Measurements from ENCODE around the gene CPB2. TPM values are rescaled to one million over a fixed set of nuclear protein-coding genes. Genes with fewer than 3 reads are reported as not detected.

Gene CPB2
- total RNA-seq, 1 experiment from 2014 or later: not detected

- H3K27ac Mint-ChIP-seq (ENCODE audit: low read depth, unreplicated experiment): no peak overlapping the region
- intact Hi-C loops (cut with micrococcal nuclease): no loop called here
- POLR2A ChIA-PET: no interaction called here
- H3K9me3 Mint-ChIP-seq (ENCODE audit: unreplicated experiment): no peaks in the 10 kb centered on the region
- H3K4me3 Mint-ChIP-seq (ENCODE audit: unreplicated experiment): no peak overlapping the region
- CTCF ChIA-PET: no interaction called here
- H3K4me1 Mint-ChIP-seq (ENCODE audit: insufficient read depth, unreplicated experiment): no peaks in the 10 kb centered on the region
- no TSS peak for BruUV-seq (replicated peaks)
- TF ChIP-seq CTCF (IDR thresholded peaks at IDR 0.05; ENCODE audit: unreplicated experiment): no peak
- H3K36me3 Mint-ChIP-seq (ENCODE audit: insufficient read depth, unreplicated experiment): no peaks in the 10 kb centered on the region
- DNase-seq (ENCODE audit: unreplicated experiment): no peak
- peaks cover 22% of the 10 kb centered on the region for H3K27me3 Mint-ChIP-seq (ENCODE audit: insufficient read depth, unreplicated experiment)
These were observed 19.1 kb downstream of the CPB2 start for GRCh38 chr13:46085737-46086136.

GRCh38 chr13:46082324-46082723, 22.5 kb downstream of the CPB2 start:
- H3K36me3 Mint-ChIP-seq (ENCODE audit: insufficient read depth, unreplicated experiment): no peaks in the 10 kb centered on the region
- CTCF ChIA-PET: interaction anchor here (0.6 kb wide), 1 partner anchor 215 kb away, joined by 3 read pairs; no protein-coding TSS in a partner anchor

GRCh38 chr13:46079770-46080169, 25.1 kb downstream of the CPB2 start:
- no peak overlapping the region for H3K27ac Mint-ChIP-seq (ENCODE audit: low read depth, unreplicated experiment)
- DNase-seq (ENCODE audit: unreplicated experiment): no peak
- BruUV-seq (replicated peaks): no TSS peak
- ChIA-PET POLR2A (no interaction called here), CTCF (no interaction called here)
- H3K4me3 Mint-ChIP-seq (ENCODE audit: unreplicated experiment): no peak overlapping the region
- peaks cover 20% of the 10 kb centered on the region for H3K27me3 Mint-ChIP-seq (ENCODE audit: insufficient read depth, unreplicated experiment)
- no peaks in the 10 kb centered on the region for H3K4me1 Mint-ChIP-seq (ENCODE audit: insufficient read depth, unreplicated experiment)
- intact Hi-C loops (cut with micrococcal nuclease): no loop called here
- TF ChIP-seq CTCF (IDR thresholded peaks at IDR 0.05; ENCODE audit: unreplicated experiment): no peak
- no peaks in the 10 kb centered on the region for H3K36me3 Mint-ChIP-seq (ENCODE audit: insufficient read depth, unreplicated experiment)
- H3K9me3 Mint-ChIP-seq (ENCODE audit: unreplicated experiment): no peaks in the 10 kb centered on the region

More at GRCh38 chr13:46082324-46082723, 22.5 kb downstream of the CPB2 start:
- DNase-seq (ENCODE audit: unreplicated experiment): no peak
- intact Hi-C loops (cut with micrococcal nuclease): no loop called here
- H3K4me1 Mint-ChIP-seq (ENCODE audit: insufficient read depth, unreplicated experiment): no peaks in the 10 kb centered on the region
- H3K27me3 Mint-ChIP-seq (ENCODE audit: insufficient read depth, unreplicated experiment): peaks cover 10% of the 10 kb centered on the region
- no peaks in the 10 kb centered on the region for H3K9me3 Mint-ChIP-seq (ENCODE audit: unreplicated experiment)
- no peak overlapping the region for H3K4me3 Mint-ChIP-seq (ENCODE audit: unreplicated experiment)
- POLR2A ChIA-PET: no interaction called here
- H3K27ac Mint-ChIP-seq (ENCODE audit: low read depth, unreplicated experiment): no peak overlapping the region
- BruUV-seq (replicated peaks): no TSS peak
- no peak for TF ChIP-seq CTCF (IDR thresholded peaks at IDR 0.05; ENCODE audit: unreplicated experiment)

GRCh38 chr13:46077265-46077664, 27.6 kb downstream of the CPB2 start:
- H3K36me3 Mint-ChIP-seq (ENCODE audit: insufficient read depth, unreplicated experiment): no peaks in the 10 kb centered on the region
- POLR2A ChIA-PET: no interaction called here
- TF ChIP-seq CTCF (IDR thresholded peaks at IDR 0.05; ENCODE audit: unreplicated experiment): no peak

More at GRCh38 chr13:46077265-46077664, 27.6 kb downstream of the CPB2 start:
- Mint-ChIP-seq H3K9me3 (ENCODE audit: unreplicated experiment) (no peaks in the 10 kb centered on the region), H3K27ac (ENCODE audit: low read depth, unreplicated experiment) (no peak overlapping the region), H3K4me3 (ENCODE audit: unreplicated experiment) (no peak overlapping the region), H3K27me3 (ENCODE audit: insufficient read depth, unreplicated experiment) (peaks cover 20% of the 10 kb centered on the region), H3K4me1 (ENCODE audit: insufficient read depth, unreplicated experiment) (no peaks in the 10 kb centered on the region)
- no peak for DNase-seq (ENCODE audit: unreplicated experiment)
- no TSS peak for BruUV-seq (replicated peaks)
- intact Hi-C loops (cut with micrococcal nuclease): no loop called here
- CTCF ChIA-PET: interaction anchor here (1.0 kb wide), 1 partner anchor 49 kb away, joined by 4 read pairs; no protein-coding TSS in a partner anchor
